SK-N-SH treated with all-trans-retinoic acid at 6 μM for 48 hours (cell line): Measurements from ENCODE around the gene C17orf113.

ENCODE experiments used
- ATAC-seq: fragments of 200-7000 bp; cut with Tn5 transposase; 3 replicates; pipeline ENCODE4 v1.9.1; 2020; ENCODE audit warnings: mild to moderate bottlenecking, moderate library complexity
- ARNTL ChIP-seq: fragments of 450-650 bp; formaldehyde crosslinking; IDR thresholded peaks from 2 replicates; pipeline ENCODE4 v1.5.0; 2020; ENCODE audit warnings: low read depth, mild to moderate bottlenecking, moderate library complexity, borderline replicate concordance
- BACH2 ChIP-seq: fragments of 250-450 bp; sonication (Bioruptor Pico); IDR thresholded peaks from 2 replicates; pipeline ENCODE4 v1.9.0; 2021; ENCODE audit warnings: mild to moderate bottlenecking, borderline replicate concordance
- CSDC2 ChIP-seq: fragments of 250-450 bp; sonication (Bioruptor Pico); IDR thresholded peaks from 2 replicates; pipeline ENCODE4 v1.5.0; 2020; ENCODE audit warnings: mild to moderate bottlenecking, moderate library complexity
- CSRNP3 ChIP-seq: fragments of 250-450 bp; sonication (Bioruptor Pico); IDR thresholded peaks from 2 replicates; pipeline ENCODE4 v1.5.1; 2021; ENCODE audit warnings: mild to moderate bottlenecking, moderate library complexity
- ESRRG ChIP-seq: fragments of 250-450 bp; sonication (Bioruptor Pico); IDR thresholded peaks from 2 replicates; pipeline ENCODE4 v1.6.1; 2021; ENCODE audit warnings: mild to moderate bottlenecking
- GLIS3 ChIP-seq: fragments of 250-450 bp; sonication (Bioruptor Pico); IDR thresholded peaks from 2 replicates; pipeline ENCODE4 v1.5.0; 2020; ENCODE audit warnings: mild to moderate bottlenecking, moderate library complexity
- ISL1 ChIP-seq: fragments of 250-450 bp; sonication (Bioruptor Pico); IDR thresholded peaks from 2 replicates; pipeline ENCODE4 v2.1.2; 2022; ENCODE audit warnings: mild to moderate bottlenecking, moderate library complexity
- OSR1 ChIP-seq: fragments of 250-450 bp; sonication (Bioruptor Pico); IDR thresholded peaks from 2 replicates; pipeline ENCODE4 v1.8.0; 2022; ENCODE audit warnings: moderate library complexity, mild to moderate bottlenecking, inconsistent platforms
- POU6F1 ChIP-seq: fragments of 250-450 bp; sonication (Bioruptor Pico); IDR thresholded peaks from 2 replicates; pipeline ENCODE4 v1.8.0; 2021; ENCODE audit warnings: low read depth, mild to moderate bottlenecking, moderate library complexity, borderline replicate concordance
- PPARA ChIP-seq: fragments of 250-450 bp; sonication (Bioruptor Pico); IDR thresholded peaks from 2 replicates; pipeline ENCODE4 v1.5.0; 2020; ENCODE audit warnings: mild to moderate bottlenecking, borderline replicate concordance
- RARB ChIP-seq: fragments of 250-450 bp; sonication (Bioruptor Pico); IDR thresholded peaks from 2 replicates; pipeline ENCODE4 v1.8.0; 2021; ENCODE audit warnings: mild to moderate bottlenecking, moderate library complexity
- TCF4 ChIP-seq: fragments of 250-450 bp; sonication (Bioruptor Pico); IDR thresholded peaks from 2 replicates; pipeline ENCODE4 v1.8.0; 2021; ENCODE audit warnings: mild to moderate bottlenecking, moderate library complexity, borderline replicate concordance
- TOX ChIP-seq: fragments of 250-450 bp; sonication (Bioruptor Pico); IDR thresholded peaks from 2 replicates; pipeline ENCODE4 v1.8.0; 2021; ENCODE audit warnings: mild to moderate bottlenecking, moderate library complexity, borderline replicate concordance
- ZC3H10 ChIP-seq: fragments of 250-450 bp; sonication (Bioruptor Pico); IDR thresholded peaks from 2 replicates; pipeline ENCODE4 v1.5.1; 2021; ENCODE audit warnings: mild to moderate bottlenecking, moderate library complexity
- ZFP30 ChIP-seq: fragments of 450-650 bp; formaldehyde crosslinking; IDR thresholded peaks from 2 replicates; pipeline ENCODE4 v1.5.0; 2022; ENCODE audit warnings: mild to moderate bottlenecking, moderate library complexity
- ZNF565 ChIP-seq: fragments of 450-650 bp; formaldehyde crosslinking; conservative IDR thresholded peaks from 2 replicates; pipeline ENCODE4 v1.5.0; 2020; ENCODE audit warnings: low read depth, mild to moderate bottlenecking, moderate library complexity
- ZNF70 ChIP-seq: fragments of 450-650 bp; formaldehyde crosslinking; IDR thresholded peaks from 2 replicates; pipeline ENCODE4 v1.5.0; 2020; ENCODE audit warnings: mild to moderate bottlenecking, moderate library complexity
- TF ChIP-seq, protein P1 (sequence below): fragments of 250-450 bp; sonication (Bioruptor Pico); IDR thresholded peaks from 2 replicates; pipeline ENCODE4 v1.5.0; 2020; ENCODE audit warnings: mild to moderate bottlenecking, moderate library complexity
- TF ChIP-seq, protein P2 (sequence below): fragments of 250-450 bp; sonication (Bioruptor Pico); IDR thresholded peaks from 2 replicates; pipeline ENCODE4 v1.8.0; 2020; ENCODE audit warnings: mild to moderate bottlenecking, moderate library complexity, borderline replicate concordance

Gene C17orf113

GRCh38 chr17:42002792-42003301 is 47.6 kb downstream of the C17orf113 start (continued):
- no peak for TF ChIP-seq ESRRG (CRISPR knock-in tag)
- no peak for TF ChIP-seq TOX (CRISPR knock-in tag)
- TF ChIP-seq, protein P1, sequence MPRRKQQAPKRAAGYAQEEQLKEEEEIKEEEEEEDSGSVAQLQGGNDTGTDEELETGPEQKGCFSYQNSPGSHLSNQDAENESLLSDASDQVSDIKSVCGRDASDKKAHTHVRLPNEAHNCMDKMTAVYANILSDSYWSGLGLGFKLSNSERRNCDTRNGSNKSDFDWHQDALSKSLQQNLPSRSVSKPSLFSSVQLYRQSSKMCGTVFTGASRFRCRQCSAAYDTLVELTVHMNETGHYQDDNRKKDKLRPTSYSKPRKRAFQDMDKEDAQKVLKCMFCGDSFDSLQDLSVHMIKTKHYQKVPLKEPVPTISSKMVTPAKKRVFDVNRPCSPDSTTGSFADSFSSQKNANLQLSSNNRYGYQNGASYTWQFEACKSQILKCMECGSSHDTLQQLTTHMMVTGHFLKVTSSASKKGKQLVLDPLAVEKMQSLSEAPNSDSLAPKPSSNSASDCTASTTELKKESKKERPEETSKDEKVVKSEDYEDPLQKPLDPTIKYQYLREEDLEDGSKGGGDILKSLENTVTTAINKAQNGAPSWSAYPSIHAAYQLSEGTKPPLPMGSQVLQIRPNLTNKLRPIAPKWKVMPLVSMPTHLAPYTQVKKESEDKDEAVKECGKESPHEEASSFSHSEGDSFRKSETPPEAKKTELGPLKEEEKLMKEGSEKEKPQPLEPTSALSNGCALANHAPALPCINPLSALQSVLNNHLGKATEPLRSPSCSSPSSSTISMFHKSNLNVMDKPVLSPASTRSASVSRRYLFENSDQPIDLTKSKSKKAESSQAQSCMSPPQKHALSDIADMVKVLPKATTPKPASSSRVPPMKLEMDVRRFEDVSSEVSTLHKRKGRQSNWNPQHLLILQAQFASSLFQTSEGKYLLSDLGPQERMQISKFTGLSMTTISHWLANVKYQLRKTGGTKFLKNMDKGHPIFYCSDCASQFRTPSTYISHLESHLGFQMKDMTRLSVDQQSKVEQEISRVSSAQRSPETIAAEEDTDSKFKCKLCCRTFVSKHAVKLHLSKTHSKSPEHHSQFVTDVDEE = no peak
- TF ChIP-seq ZNF565 (CRISPR knock-in tag) = no peak

- no peak for ATAC-seq
- TF ChIP-seq, protein P1 = no peak
- TF ChIP-seq PPARA (CRISPR knock-in tag) (no peak), POU6F1 (CRISPR knock-in tag) (no peak), TCF4 (CRISPR knock-in tag) (no peak), ZNF70 (no peak), ZFP30 (CRISPR knock-in tag) (no peak), ESRRG (CRISPR knock-in tag) (no peak), TOX (CRISPR knock-in tag) (no peak), GLIS3 (CRISPR knock-in tag) (no peak), ARNTL (CRISPR knock-in tag) (no peak), ISL1 (CRISPR knock-in tag) (no peak), ZC3H10 (no peak), CSRNP3 (no peak)
These were observed 48.1 kb downstream of the C17orf113 start for GRCh38 chr17:42002175-42002791.

DNA sequence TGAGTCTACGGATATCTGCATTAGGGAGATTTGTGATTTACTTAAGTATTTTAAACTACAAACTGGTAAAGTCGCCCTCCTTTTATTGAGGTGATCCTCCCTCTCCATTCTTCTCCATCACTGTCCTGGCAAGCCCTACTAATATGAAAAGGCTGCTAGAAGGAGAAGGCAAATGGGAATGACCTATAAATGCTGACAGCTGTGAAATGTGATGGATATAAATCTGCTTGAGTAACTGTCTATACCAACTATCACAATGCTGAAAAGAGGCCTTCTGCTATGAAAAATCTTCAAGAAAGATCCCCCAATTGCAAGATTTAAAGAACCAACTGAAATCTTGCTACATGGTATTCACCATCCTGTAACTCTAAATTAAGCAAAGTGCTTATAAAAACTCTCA is 48.7 kb downstream of the C17orf113 start:
- no peak for ATAC-seq
- no peak for TF ChIP-seq ZNF70
- TF ChIP-seq, protein P2, sequence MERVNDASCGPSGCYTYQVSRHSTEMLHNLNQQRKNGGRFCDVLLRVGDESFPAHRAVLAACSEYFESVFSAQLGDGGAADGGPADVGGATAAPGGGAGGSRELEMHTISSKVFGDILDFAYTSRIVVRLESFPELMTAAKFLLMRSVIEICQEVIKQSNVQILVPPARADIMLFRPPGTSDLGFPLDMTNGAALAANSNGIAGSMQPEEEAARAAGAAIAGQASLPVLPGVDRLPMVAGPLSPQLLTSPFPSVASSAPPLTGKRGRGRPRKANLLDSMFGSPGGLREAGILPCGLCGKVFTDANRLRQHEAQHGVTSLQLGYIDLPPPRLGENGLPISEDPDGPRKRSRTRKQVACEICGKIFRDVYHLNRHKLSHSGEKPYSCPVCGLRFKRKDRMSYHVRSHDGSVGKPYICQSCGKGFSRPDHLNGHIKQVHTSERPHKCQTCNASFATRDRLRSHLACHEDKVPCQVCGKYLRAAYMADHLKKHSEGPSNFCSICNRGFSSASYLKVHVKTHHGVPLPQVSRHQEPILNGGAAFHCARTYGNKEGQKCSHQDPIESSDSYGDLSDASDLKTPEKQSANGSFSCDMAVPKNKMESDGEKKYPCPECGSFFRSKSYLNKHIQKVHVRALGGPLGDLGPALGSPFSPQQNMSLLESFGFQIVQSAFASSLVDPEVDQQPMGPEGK = no peak
- no peak for TF ChIP-seq BACH2 (CRISPR knock-in tag)
- TF ChIP-seq TCF4 (CRISPR knock-in tag) = no peak
- TF ChIP-seq CSRNP3 = no peak
- no peak for TF ChIP-seq CSDC2
- no peak for TF ChIP-seq ZNF565 (CRISPR knock-in tag)
- no peak for TF ChIP-seq OSR1 (CRISPR knock-in tag)
- no peak for TF ChIP-seq POU6F1 (CRISPR knock-in tag)
- TF ChIP-seq RARB (CRISPR knock-in tag) = no peak
- no peak for TF ChIP-seq GLIS3 (CRISPR knock-in tag)
